DOHH2 (cell line): ENCODE results near the gene AUTS2.

Experiments used
- EZH2phosphoT487 ChIP-seq: fragments of 200-600 bp; sonication (generic); IDR thresholded peaks from 2 replicates; pipeline ENCODE4 v1.6.1; 2017; ENCODE audit warnings: borderline replicate concordance, mild to moderate bottlenecking, antibody characterized with exemption, low read length, moderate library complexity, mixed read lengths
- TF ChIP-seq, protein P1 (sequence below): fragments of 200-600 bp; sonication (generic); IDR thresholded peaks from one replicate; pipeline ENCODE4 v1.5.1; 2014; ENCODE audit warnings: antibody characterized with exemption, mild to moderate bottlenecking, low read depth, low read length; ENCODE audit not compliant: poor library complexity, severe bottlenecking

DNA sequence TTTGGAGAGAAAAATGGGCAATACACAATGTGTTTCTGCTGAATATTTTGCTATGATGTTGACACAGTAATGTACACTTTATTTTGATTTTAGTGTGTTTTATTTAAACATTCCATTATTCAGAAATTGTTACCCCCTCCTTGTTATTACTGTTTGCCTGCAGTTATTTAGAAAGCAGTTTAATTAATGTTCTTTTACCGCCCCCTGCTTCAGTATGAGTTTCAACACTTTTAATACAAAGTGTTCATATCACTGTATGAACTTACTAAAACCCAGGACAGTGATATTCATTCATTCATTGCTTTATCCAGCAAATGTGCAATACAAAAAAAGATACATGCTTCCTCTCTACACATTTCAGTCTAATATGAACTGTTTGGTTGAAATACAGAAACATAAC, 159.3 kb downstream of the AUTS2 start:
- TF ChIP-seq, protein P1, sequence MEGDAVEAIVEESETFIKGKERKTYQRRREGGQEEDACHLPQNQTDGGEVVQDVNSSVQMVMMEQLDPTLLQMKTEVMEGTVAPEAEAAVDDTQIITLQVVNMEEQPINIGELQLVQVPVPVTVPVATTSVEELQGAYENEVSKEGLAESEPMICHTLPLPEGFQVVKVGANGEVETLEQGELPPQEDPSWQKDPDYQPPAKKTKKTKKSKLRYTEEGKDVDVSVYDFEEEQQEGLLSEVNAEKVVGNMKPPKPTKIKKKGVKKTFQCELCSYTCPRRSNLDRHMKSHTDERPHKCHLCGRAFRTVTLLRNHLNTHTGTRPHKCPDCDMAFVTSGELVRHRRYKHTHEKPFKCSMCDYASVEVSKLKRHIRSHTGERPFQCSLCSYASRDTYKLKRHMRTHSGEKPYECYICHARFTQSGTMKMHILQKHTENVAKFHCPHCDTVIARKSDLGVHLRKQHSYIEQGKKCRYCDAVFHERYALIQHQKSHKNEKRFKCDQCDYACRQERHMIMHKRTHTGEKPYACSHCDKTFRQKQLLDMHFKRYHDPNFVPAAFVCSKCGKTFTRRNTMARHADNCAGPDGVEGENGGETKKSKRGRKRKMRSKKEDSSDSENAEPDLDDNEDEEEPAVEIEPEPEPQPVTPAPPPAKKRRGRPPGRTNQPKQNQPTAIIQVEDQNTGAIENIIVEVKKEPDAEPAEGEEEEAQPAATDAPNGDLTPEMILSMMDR: peak; percentile 9
- TF ChIP-seq EZH2phosphoT487: no peak
